ENCODE data around the gene GSG1. TPM values are rescaled to one million over a fixed set of nuclear protein-coding genes. Genes with fewer than 3 reads are reported as not detected.

Gene GSG1
- total RNA-seq, 1 experiment from 2014 or later = 0.22 TPM

DNA sequence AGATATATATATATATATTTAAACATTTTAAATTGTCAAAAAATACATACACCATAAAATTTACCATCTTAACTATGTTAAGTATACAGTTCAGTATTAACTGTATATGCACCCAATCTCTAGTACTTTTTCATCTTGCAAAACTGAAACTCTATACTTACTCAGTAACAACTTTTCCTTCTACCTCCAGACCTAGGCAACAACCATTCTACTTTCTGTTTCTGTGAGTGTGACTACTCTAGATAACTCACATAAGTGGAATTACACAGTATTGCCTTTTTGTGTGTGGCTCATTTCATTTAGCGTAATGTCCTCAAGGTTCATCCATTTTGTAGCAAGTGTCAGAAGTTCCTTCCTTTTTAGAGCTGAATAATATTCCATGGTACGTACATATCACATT is 51.0 kb downstream of the GSG1 start:
- no peak overlapping the region for H2AFZ ChIP-seq (ENCODE audit: low read length)
- H2BK20ac ChIP-seq (ENCODE audit: low read depth, low read length, poor library complexity, severe bottlenecking) = no peak overlapping the region
- no peaks in the 10 kb centered on the region for H4K20me1 ChIP-seq (ENCODE audit: control insufficient read depth, insufficient read depth, insufficient read length)
- no peak overlapping the region for H3K14ac ChIP-seq (ENCODE audit: insufficient read depth, low read length)
- Mint-ChIP-seq H3K9me3 (peaks cover 22 to 23% of the 10 kb centered on the region in 2 experiments), H3K4me1 (peaks cover 31 to 32% of the 10 kb centered on the region in 2 experiments), H3K27ac (no peak overlapping the region), H3K27me3 (ENCODE audit: low read depth) (no peaks in the 10 kb centered on the region), H3K36me3 (ENCODE audit: insufficient read depth in 1 of 3, low read depth in 3 of 3) (peaks cover 30 to 43% (median 37%) of the 10 kb centered on the region in 3 experiments), H3K4me3 (no peak overlapping the region)
- WGBS (ENCODE audit: extremely low coverage, insufficient read length, low lambda C conversion rate) = no CpG with 5 or more reads among the region's 2 CpGs
- no peak overlapping the region for H3K9ac ChIP-seq (ENCODE audit: extremely low read depth, insufficient read length, low read length)
- DNase-seq = no peak
- H3K18ac ChIP-seq (ENCODE audit: insufficient read length, low read depth, low read length) = no peak overlapping the region
- peaks cover 2% of the 10 kb centered on the region for H3K79me1 ChIP-seq (ENCODE audit: insufficient read depth, low read depth, low read length, poor library complexity, severe bottlenecking)
- H2BK15ac ChIP-seq (ENCODE audit: low read depth, low read length) = no peak overlapping the region
- H3K27ac ChIP-seq (ENCODE audit: insufficient read length, low read depth, low read length) = no peak overlapping the region
- H4K91ac ChIP-seq (ENCODE audit: insufficient read length, low read depth, low read length) = no peak overlapping the region
- peaks cover 4% of the 10 kb centered on the region for H3K9me3 ChIP-seq (ENCODE audit: control insufficient read depth, low read depth, low read length)
- H2BK12ac ChIP-seq (ENCODE audit: insufficient read length, low read depth, low read length) = no peak overlapping the region
- TF ChIP-seq, protein P1, sequence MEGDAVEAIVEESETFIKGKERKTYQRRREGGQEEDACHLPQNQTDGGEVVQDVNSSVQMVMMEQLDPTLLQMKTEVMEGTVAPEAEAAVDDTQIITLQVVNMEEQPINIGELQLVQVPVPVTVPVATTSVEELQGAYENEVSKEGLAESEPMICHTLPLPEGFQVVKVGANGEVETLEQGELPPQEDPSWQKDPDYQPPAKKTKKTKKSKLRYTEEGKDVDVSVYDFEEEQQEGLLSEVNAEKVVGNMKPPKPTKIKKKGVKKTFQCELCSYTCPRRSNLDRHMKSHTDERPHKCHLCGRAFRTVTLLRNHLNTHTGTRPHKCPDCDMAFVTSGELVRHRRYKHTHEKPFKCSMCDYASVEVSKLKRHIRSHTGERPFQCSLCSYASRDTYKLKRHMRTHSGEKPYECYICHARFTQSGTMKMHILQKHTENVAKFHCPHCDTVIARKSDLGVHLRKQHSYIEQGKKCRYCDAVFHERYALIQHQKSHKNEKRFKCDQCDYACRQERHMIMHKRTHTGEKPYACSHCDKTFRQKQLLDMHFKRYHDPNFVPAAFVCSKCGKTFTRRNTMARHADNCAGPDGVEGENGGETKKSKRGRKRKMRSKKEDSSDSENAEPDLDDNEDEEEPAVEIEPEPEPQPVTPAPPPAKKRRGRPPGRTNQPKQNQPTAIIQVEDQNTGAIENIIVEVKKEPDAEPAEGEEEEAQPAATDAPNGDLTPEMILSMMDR (conservative IDR thresholded peaks at IDR 0.05) = no peak
- no peak overlapping the region for H4K8ac ChIP-seq (replicated peaks; ENCODE audit: insufficient read length, low read depth, low read length)
- no peaks in the 10 kb centered on the region; the same call in 1 of the 2 replicates for H3K79me2 ChIP-seq (ENCODE audit: insufficient read depth, low read length)
- H3K23me2 ChIP-seq (ENCODE audit: insufficient read length, low read depth, low read length, poor library complexity, severe bottlenecking) = no peaks in the 10 kb centered on the region
- no peak overlapping the region for H3K4me2 ChIP-seq (ENCODE audit: insufficient read depth, insufficient read length, low read length)
- H3K27me3 ChIP-seq (ENCODE audit: insufficient read depth, low read length) = no peaks in the 10 kb centered on the region
- H3T11ph ChIP-seq (ENCODE audit: low read length) = no peak overlapping the region
- no peak overlapping the region for H2AK5ac ChIP-seq (ENCODE audit: insufficient read length, low read length)
- no peak overlapping the region for H3K56ac ChIP-seq (ENCODE audit: insufficient read length, low read depth, low read length)
- H4K5ac ChIP-seq (ENCODE audit: insufficient read length, low read depth, low read length) = no peak overlapping the region
- no peak overlapping the region for H3K23ac ChIP-seq (ENCODE audit: insufficient read length, low read depth, low read length)
- no peak overlapping the region for H2BK120ac ChIP-seq (ENCODE audit: low read depth, low read length, poor library complexity, severe bottlenecking)
- no peak overlapping the region for H2BK5ac ChIP-seq (ENCODE audit: insufficient read length, low read length)
- no peaks in the 10 kb centered on the region; the same call in 1 of the 2 replicates for H3K4me1 ChIP-seq (ENCODE audit: insufficient read depth, low read length)
- no peak overlapping the region for H3K4ac ChIP-seq (ENCODE audit: low read depth, low read length)
